Stimulated activated CD4-positive, alpha-beta T cell treated with anti-CD3 and anti-CD28 coated beads, Interleukin-1b, Interleukin-23, amount 100 ng/mL, for 4 hours (primary cell): ENCODE data around the gene ATG12.

Experiments
- DNase-seq, 2 donors: peaks; one replicate each; pipeline ENCODE4 v3.0.0-alpha.2; 2020; ENCODE audit warnings: low read depth in 2 of 2

The ATG12 gene

DNA sequence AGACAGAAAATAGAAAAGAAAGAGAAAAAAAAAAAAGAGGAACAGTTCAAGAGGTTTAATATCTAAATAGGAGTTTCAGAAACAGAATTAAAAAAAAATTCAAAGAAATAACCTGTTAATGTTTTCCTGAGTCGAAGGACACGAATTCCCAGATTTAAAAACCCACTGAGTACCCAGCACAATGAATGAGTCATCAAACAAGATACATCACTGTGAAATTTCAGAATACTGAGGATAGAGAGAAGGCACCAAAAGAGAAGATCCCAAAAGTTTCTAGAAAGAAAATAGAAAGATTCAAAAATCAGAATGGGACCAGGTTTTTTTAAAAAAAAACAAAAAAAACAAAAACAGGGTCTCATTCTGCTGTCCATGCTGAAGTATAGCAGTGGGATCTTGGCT lies 33.7 kb downstream of the ATG12 start:
- DNase-seq: no peak

DNA sequence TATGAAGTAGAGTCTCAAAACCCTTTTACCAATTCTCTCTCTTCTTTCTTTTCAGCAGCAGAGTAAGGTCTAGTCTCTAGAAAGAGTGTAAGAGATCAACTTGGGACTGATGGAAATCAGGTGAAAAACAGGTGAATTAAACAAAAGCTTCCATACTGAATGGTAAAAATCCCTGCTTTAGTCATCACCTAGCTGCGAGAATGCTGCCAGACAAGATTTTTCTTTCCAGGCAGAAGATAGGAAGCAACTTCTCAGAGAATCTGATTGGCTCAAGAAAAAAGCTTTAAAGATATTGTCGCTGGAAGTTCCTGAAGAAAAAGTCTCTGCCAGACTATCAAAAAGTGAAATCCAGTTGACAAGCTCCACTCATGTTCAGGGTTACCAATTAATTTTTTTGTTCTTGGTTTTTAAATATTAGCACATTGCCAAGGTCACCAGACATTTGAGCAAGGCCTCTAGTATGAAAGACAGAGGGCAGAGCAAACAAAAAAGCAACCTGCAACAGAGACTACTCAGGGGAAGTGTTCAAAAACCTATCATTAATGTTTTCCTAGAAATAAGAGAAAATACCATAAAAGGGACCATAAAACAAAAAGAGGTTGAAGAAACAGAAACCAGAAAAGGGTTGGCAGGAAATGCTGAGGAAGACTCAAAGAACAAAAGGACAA lies 34.2 kb downstream of the ATG12 start:
- DNase-seq: no peak

DNA sequence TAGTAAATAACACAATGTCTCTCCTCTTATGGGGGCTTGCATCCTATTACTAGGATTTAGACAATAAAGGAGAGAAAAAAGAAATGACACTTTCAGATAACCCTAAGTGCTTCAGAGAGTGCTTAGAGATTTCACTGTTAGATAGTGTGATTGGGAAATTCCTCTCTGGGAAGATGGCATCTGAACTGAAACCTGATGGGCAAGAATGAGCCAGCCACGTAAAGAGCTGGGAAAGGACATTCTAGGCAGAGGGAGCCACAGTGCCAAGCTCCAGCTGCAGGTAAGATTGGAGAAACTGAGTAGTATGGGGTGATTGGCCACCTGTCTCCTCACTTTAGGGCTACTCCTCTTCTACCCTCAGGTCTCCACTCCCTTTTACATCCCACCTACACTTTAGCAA lies 39.4 kb downstream of the ATG12 start:
- no peak for DNase-seq

DNA sequence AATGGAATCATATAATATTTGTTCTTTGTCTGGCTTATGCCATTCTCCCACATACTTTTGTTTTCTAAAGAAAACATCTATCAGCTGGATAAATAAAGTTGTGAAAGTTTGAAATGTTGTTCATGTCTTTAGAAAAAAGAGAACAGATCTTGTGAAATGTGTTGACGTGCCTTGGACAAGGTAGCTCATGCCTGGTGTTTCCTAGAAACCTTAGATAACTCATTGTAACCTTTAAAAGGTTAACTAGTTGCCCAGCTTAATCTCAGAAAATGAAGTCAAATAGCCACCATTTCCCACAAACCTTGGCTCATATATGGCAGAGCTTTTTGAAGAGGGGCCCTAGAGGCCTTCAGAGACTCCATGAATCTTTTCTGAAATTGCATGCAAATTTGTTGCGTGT lies 40.2 kb downstream of the ATG12 start:
- no peak for DNase-seq

DNA sequence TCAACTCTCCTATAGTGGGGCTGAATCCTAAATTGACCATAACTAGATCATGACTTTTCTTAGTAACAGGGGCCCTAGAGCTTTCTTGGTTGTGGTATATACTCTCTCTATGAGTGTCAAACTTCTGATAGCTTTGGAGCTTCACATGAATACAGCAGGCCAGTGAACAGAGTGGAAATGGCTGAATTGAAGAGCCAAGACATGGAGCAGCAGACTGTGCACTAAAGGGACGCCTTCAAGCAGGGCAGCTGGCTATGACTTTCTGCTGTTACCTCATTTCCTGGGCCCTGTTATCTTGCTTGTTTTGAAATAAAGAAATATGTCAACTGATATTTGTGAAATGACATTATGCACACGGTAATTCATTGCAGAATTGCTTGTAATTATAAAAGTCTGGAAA lies 41.3 kb downstream of the ATG12 start:
- no peak for DNase-seq

DNA sequence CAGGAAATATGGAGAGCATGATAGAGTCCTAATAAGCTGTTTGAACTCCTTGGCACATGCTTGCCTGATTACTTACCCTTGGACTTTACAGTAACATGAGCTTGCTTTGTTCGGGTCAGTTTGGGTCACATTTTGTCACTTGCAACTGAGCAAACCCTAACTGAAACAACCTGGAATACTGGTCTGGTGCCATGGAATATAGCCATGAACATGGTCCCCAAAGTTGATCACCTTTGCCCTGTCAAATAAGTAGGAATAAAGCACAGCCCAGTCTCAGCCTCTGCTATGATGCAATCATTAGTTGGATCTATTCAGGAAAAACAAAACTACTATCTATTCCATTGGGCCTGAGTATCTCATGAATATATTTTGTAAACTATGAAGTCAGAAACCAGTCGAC lies 43.1 kb downstream of the ATG12 start:
- DNase-seq: no peak

DNA sequence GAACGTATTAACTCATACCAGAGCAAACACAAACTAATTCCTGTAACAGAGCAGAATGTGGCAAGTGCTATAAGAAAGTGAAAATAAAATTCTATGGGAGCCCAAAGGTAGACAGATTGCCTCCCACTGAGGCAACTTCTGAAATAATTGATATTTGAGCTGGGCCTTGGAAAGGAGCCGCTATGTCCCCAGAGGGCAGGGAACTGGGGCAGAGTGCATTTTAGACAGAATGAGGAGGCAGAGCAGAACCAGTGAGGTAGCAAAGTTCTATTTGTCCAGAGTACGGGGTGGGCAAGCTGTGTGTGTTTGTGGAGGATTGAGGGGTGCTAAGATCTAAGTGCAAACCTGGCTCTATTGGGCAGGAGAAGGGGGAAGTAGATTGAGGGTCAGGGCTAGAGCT lies 44.7 kb downstream of the ATG12 start:
- DNase-seq: no peak

DNA sequence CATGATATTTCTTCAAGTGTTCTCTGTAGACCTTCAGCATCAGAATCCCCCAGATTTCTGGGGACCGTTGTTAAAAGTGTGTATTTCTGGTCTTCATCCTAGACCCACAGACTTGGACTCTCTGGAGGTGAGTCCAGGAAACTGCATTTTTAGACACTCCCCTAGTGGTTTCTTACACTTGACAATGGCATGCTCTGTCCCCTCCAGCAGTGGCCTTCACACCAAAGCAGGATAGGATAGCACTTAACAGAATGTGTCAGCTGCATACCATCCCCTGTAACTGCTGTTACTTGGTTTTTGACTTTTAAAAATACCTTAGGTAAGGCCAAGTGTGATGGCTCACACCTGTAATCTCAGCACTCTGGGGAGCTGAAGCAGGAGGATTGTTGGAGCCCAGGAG lies 45.7 kb downstream of the ATG12 start:
- no peak for DNase-seq

DNA sequence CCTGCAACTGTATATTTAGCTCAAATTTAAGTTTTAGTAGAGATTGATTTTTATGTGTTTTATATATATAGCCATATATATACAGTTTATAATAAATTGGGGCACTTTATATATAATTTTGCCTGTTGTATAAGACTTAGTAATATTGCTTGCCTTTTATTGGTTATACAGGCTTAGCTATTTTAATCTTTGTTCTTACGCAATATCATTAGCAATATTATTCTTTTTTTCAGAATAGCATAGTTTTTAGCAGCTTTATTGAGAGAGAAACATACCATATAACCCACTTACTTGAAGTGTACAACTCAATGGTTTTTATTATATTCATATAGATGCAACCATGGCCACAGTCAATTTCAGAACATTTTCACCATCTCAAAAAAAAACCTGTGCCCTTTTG lies 52.9 kb downstream of the ATG12 start:
- DNase-seq: no peak

DNA sequence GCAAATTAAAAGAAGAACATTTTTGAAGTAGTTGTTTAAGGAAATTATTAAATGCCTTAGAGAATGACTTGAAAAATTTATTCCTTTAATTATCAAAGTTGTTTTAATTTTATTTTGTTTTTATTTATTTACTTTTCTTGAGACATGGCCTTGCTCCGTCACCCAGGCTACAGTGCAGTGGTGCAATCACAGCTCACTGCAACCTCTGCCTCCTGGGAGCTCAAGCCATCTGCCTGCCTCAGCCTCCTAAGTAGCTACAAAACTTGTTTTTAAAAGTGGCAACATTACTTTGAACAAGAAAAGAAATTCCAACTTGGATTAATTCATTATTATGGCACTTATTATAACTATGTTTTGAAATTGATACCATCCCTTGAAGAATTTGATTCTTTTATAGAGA lies 53.9 kb downstream of the ATG12 start:
- no peak for DNase-seq

DNA sequence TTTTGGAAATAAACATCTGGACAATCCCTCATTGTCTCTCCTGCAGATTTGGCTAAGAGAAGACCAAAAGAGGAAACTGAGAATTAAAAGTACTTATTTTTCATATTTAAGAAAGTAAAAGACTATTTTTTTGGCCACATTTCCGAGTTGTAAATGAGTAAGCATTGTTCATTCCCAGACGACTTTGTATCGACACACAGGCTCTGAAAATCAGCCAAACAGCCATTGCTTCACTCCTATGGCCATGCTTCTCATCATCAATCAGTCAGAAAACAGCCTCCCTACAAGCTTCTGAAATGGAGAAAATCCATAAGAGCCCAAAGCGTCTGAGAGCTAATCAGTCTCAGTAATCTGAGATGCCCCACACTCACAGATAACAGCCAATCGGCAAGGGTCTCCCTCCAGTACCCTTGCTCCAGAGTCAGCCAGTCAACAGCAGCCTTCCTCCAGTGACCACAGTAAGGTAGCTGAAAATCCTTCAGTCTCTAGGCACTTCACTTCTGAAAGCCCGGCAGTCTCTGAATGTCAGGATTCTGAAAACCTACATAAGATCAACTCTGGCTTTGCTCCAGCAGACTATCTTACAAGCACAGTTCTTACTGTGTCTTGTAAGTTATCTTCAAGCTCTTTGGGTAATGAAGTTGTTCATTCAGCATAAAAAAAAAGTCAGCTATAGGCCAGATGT lies 55.8 kb downstream of the ATG12 start:
- no peak for DNase-seq

DNA sequence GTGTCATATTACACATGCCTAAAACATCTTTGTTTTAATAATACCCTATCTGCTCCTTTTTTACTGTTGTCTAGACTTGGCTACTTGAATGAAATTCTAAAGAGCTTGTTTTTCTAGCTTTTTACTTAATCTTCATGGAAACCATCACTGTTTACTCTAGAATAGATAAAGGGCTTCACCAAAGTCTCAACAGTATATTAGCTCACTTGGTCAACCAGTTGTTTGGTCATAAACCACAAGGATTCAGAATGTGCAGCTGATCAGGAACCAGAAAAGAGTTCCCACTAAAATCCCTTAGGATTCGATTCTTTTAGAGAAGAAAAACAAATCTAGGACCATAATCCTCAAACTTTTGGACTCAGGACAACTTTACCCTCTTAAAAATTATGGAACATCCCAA lies 62.9 kb downstream of the ATG12 start:
- DNase-seq: no peak
